NCI-H748 (cell line): Measurements from ENCODE around the gene GREB1L.
"Not testable (repeated sequence)": the region's sequence is repeated elsewhere in the genome, so short reads cannot be mapped to it uniquely, and the experiment has no call there.

ENCODE experiments used
- DNase-seq: peaks from one replicate; lab custom pipeline; 2025; ENCODE audit not compliant: unreplicated experiment; lab: John Stamatoyannopoulos, UW

The GREB1L gene

GRCh38 chr18:21303895-21304294, 61.9 kb downstream of the GREB1L start:
- DNase-seq = no peak

GRCh38 chr18:21305621-21306020, 63.6 kb downstream of the GREB1L start:
- DNase-seq = no peak

- DNase-seq = no peak
Measured at GRCh38 chr18:21306368-21306767, 64.3 kb downstream of the GREB1L start.

DNA sequence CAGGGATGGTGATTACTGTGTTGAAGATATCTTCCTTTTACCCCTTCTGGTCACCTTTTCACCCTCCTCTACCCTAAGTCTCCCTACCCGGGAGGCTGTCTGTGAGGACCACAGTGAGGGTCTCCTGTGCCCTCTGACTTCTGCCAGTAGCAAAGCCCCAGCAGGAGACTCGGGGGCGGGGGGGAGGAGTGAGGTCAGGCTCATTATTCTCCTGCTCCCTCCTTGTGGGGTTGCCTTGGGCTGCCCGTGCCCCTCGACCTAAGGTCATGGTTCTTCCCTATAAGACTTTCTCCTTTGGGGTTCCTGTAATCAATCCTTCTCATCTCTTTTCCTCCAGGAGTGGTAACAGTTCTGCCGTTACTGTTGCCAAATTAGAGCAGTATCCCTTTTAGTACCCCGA, 65.5 kb downstream of the GREB1L start:
- DNase-seq = no peak

- DNase-seq = no peak
Measured at GRCh38 chr18:21309248-21309647, 67.2 kb downstream of the GREB1L start.

DNA sequence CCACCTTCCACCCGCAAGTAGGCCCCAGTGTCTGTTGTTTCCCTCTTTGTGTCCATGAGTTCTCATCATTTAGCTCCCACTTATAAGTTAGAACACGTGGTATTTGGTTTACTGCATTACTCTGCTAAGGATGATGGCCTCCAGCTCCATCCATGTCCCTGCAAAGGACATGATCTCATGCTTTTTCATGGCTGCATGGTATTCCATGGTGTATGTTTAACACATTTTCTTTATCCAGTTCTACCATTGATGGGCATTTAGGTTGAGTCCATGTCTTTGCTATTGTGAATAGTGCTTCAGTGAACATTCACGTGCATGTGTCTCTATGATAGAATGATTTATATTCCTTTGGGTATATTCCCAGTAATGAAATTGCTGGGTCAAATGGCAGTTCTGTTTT, 69.9 kb downstream of the GREB1L start:
- not testable (repeated sequence) for DNase-seq

DNA sequence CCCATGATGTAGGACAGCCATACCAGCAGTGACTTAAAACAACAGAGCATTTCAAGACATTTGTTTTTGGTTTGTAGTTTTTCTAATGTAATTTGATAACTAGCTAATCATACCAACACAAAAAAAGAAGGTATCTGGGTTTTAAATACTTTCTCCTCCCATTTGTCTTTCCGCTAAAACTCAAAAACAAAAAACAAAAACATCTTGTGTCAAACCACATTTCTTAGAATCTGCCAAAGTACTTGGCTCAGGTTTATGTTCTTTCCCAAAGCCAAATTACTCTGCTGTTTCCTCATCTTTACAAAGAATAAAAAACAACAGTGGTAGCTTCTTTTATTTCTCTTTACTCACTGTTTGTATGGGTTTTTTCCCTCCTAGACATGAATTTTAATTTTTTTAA, 71.5 kb downstream of the GREB1L start:
- no peak for DNase-seq

DNA sequence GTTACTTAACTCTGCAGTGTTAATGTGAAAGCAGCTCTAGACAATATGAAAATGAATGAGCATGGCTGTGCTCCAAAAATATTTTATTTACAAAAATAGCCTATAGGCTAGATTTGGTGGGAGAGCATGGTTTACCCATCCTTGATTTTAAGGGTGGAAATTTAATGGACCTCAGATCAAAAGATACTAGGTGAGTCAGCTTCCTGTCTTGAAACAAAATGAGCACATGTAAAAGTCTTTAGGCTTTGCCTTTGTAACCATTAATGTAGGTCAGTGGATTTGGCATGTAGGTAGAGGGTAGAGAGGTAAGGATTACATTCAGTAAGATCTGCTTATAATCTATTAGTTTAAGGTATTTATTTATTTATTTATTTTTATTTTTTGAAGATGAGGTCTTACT, 72.7 kb downstream of the GREB1L start:
- no peak for DNase-seq

GRCh38 chr18:21315126-21315525, 73.1 kb downstream of the GREB1L start:
- DNase-seq = not testable (repeated sequence)

- DNase-seq = no peak
Measured at GRCh38 chr18:21315741-21316197, 73.7 kb downstream of the GREB1L start.

DNA sequence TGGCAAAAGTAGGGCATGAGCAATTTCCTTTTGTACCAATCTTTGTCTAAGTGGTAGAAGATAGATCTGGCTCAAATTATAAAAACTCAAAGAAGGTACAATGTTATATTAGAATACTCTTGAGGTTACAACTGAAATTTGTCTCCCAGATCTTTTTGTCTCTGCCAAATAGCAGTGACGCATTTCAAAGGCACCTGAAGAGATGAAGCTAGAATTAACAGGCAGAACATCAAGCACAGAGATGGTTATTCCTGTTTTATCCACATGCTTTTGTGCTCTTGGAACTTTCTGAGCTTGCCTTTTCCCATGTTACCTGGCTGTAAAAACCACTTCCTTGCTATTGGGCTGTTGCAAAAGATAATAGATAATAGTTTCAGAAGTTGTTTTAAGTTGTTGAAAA, 74.3 kb downstream of the GREB1L start:
- no peak for DNase-seq

DNA sequence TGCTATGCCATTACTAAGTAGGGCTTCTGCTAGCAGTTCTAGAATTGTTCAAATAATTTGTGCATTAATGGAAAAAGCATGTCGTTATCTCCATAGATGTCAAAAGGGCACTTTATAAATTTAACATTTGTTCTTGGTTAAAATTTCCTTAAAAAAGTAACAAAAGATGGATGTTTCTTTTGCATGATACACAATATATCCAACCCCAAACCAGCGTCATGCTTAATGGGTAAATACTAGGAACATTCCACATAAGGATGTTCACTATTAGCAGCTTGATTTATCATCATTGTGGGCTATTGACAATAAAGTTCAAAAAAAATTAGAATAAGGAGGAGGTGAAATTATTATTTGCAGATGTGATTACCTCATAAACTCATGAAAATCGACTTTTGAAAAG, 79.7 kb downstream of the GREB1L start:
- no peak for DNase-seq

- DNase-seq = peak; percentile 49
Measured at GRCh38 chr18:21327101-21327500, 85.1 kb downstream of the GREB1L start.

GRCh38 chr18:21330122-21330701, 88.2 kb downstream of the GREB1L start:
- DNase-seq = no peak

DNA sequence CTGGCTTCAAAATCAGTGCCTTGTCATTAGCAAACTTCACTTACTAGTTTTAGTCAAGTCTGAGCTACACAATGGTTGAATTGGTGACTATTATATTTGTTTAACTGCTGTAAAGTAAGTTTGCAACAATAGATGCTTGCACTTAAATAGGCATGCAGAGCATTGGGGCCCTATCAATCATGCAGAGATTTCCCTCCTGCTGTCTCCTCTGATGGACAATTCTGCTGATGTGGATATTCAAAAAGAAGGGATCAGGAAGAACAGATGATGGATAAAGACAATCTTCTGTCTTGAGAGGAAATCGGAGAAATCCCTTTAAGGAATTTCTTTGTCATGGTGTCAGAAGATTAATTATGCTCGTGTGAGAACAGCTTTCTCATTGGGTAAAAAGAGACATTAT, 89.0 kb downstream of the GREB1L start:
- DNase-seq = no peak

- no peak for DNase-seq
Measured at GRCh38 chr18:21335927-21336488, 94.0 kb downstream of the GREB1L start.

DNA sequence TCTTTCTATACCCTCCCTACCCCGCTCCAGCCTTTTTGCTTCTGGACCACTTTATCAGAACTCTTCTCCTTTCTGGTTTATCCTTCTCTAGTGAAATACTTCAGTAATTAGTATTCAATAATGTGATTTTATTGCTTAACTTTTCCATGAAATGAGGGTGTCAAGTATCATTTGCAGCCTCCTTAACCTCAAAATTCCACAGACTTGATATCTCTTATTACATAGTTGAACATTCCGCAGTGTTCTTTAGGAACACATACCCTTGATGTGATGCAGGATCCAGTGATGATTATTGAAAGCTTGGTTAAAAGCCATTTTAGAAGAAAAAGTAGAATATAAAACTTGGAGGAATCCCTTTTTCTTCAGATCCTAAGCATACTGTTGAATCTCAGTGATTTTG, 94.8 kb downstream of the GREB1L start:
- no peak for DNase-seq

DNA sequence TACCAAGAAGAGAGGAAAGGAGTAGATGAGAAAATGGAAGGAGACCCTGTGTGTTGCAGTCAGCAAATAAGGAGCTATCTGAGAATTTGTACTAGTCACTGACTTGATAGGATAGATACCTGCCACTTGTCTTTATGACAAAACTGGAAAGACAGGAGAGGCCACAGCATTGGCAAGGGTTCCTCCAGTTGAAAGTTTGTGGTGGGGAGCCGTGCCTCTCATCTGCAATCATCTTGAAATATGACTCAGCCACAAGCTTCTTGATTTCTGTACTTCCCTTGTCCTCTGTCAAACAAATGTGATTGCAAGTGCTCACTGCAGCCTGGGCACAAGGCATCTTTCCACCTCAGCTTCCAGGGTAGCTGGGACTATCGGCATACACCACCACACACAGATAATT, 99.1 kb downstream of the GREB1L start:
- DNase-seq = no peak

DNA sequence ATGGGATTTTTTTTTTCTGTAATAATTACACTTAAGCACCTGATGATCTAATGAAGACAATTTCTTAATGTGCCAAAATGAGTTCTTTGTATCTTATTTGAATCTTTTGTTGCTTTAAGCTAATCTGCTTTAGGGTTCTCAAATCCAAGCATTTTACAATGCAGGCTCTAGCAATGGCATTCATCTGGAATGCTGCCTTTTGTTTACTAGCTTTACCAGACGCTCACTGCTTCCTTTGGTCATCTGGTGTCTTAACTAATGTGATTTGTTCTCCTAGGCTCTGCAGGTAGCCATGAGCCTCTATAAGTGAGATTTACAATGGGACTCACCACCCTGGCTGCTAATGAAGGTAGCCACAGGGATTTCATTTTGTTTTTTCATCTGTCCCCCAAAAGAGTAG, 100.3 kb downstream of the GREB1L start:
- no peak for DNase-seq

DNA sequence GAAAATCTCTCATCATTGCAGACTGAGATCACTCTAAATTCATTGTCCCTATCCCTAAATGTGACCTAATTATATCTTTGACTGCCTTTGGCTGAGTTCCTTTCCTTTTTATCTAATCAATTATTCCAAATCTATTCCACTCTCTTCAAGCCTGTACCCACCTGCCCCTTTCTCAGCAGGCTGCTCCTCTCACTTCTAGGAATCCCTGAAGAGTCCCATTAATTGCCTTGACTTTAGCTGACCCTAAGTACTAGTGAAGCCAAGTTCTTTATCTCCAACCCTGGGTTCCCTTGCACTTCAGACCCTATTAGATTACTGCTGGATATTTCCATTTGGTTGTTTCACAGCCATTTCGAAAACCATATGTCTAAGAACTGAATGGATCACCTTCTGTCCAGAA, 102.8 kb downstream of the GREB1L start:
- no peak for DNase-seq

DNA sequence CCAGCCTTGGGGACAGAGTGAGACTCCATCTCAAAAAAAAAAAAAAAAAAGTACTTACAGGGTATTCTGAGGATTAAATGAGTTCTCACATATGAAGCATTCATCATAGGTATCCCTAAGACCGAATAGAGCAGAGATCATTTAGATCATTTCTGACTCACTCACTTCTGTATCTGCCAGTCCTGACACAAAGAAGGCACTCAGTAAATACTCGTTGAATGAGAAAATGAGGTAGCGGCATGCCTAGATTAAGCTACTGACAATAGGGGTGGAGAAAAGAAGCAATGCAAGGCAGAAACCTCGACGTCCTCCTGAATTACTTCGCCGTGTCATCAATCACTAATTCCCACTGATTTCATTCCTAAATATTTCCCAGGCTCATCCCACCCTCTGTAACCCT, 103.8 kb downstream of the GREB1L start:
- peak; percentile 32 for DNase-seq

DNA sequence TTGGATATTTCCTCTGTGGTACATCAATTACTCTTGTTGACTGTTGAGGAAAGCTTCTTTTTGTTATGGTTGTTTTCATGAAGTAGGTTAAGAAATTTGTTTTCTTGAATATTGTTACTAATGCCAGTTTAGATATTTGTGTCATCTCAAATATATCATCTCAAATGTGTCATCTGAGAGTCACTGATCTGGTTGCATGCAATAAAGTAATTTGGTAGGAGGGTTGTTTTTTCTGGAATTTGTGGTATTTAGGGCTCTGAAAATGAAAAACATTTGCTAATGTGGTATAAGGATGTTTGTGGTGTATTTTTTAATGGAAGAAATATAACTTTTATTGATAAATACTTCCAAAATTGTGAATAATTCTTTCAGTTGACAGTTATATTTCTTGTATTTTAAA, 117.7 kb downstream of the GREB1L start:
- no peak for DNase-seq

DNA sequence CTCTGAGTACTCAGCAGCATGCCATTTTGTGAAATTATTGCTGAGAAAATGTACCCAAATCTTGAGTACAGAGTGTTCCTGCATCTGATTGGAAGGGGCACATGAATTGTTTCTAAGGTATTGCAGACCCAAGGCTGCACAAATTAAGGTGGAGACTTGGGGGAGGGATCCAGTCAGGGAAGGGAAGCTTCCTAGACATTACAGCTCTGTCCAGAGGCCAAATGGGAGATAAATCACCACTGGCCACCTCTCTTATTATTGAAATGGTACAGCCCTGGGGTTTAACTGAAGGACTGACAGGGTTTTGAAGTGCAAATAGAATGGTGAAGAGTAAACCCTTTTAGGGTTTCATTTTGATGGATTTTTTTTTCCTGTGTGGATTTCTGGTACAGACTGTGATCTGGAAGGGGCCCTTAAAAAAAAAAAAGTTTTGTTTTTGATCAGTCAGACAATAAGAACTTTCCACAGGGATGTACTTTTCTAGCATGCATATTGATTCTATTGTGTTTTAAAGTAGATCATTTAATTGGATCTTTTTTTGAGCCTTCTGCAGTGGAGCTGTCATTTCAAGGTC, 119.4 kb downstream of the GREB1L start:
- peak; percentile 26 for DNase-seq
